NCI-H1048 (cell line): ENCODE measurements around the gene SFRP5.

ENCODE experiments used
- DNase-seq: peaks from one replicate; lab custom pipeline; 2025; lab: John Stamatoyannopoulos, UW

Gene SFRP5, protein sequence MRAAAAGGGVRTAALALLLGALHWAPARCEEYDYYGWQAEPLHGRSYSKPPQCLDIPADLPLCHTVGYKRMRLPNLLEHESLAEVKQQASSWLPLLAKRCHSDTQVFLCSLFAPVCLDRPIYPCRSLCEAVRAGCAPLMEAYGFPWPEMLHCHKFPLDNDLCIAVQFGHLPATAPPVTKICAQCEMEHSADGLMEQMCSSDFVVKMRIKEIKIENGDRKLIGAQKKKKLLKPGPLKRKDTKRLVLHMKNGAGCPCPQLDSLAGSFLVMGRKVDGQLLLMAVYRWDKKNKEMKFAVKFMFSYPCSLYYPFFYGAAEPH

DNA sequence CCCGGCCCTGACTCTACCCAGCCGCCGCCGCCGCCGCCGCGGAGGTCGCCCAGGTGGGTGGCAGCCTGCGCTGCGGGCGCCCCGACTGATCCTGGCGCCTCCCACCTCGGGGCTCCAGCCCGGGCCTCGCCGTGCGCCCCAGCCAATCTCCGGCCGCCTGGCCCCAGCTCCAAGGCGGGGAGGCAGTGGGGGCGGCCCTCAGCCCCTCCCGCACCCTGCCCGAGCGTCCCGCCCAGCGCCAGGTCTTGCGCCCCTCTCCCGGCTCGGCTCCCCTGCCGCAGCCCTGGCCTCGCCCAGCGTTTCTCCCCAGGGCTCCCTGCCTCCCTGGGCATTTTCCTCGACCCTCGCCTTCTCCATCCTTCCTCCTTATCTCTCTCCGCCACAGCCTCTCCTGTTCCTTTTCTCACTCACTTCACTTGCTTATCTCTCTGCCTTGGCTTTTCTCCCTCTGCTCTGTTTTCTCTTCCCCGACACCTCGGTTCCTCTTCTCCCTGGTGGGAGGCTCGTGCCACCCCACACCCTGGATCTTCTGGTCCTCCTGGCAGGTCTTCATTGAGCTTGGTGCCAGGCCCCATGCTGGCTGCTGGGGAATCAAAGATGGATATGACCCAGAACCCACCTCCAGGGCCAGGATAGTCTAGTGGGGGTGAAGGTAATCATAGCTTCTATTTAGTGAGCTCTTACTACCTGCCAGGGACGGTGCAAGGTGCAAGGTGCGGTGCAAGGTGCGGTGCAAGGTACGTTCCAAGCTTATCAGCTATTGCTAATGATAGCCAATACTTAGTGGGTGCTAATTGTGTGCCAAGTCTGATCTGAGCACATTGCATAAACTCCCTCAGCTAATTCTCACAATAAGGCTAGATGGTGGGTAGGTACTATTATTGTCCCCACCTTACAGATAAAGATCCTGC lies at the start of gene SFRP5:
SFRP5 (minus strand) TSS at position 87 of the 911 bp plus-strand sequence. CDS start 166 bp downstream, outside the sequence.
- DNase-seq: no peak

GRCh38 chr10:97820096-97820704 lies 48.4 kb upstream of the SFRP5 start:
- no peak for DNase-seq

GRCh38 chr10:97818572-97818971 lies 46.8 kb upstream of the SFRP5 start:
- no peak for DNase-seq

DNA sequence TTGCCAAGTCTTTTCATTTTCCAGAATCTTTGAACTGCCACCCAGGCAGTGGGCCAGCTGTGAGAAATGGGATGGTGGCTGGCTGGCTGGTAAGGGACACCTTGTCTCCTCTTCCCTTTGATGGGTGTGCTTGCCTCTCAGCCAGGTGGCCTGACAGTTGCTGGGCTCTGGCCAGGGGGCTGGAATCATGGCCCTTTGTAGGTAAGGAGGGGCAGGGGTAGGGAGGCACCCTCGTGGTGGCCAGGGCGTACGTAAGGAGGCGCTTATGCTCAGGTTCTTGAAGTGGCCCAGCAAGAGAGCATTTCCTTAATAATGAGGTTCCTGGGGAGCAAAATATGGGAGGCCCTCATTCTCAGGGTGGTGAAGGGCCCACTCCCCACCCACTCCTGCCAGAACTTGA lies 44.8 kb upstream of the SFRP5 start:
- no peak for DNase-seq

DNA sequence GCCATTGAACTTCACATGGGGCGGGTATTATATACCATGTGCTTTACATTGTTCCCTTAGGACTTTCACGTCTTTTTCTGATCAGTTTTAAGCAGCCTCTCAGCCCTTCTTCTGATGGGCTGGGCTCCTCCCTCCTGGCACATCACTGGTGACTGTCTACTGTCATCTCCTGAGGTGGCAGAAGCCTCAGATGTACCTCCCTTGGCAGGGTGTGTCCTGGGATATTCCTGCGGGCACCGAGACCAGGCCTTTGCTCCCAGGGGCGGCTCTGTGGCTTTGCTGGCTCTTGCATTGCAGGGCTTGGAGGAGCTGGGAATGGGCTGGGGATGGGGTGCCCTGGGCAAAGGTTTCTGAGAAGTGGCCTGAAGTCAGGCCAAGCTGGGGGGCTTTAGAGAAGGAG lies 43.2 kb upstream of the SFRP5 start:
- no peak for DNase-seq

DNA sequence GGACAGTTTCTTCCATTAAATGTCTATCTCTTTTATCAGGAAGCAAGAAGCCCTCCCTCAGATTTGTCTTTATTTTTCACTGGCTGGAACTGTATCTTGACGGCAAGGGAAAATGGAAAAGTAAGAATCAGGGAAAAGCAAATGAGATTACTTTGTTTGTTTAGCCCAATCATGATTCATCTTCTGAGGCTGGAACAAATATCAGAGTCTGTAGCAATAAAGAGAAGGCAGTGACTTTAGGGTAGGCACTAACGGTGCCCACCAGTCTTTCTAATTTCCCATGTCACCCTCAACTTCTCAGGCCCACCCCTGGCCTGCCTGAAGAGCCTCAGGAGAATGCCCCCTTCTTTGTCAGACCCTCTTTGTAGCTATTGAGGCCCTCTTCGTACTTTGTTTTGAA lies 41.5 kb upstream of the SFRP5 start:
- DNase-seq: no peak

GRCh38 chr10:97812696-97813095 lies 40.9 kb upstream of the SFRP5 start:
- no peak for DNase-seq

GRCh38 chr10:97811958-97812357 lies 40.2 kb upstream of the SFRP5 start:
- DNase-seq: no peak

GRCh38 chr10:97810446-97810845 lies 38.6 kb upstream of the SFRP5 start:
- DNase-seq: no peak

- DNase-seq: no peak
Observed at GRCh38 chr10:97805949-97806348, 34.1 kb upstream of the SFRP5 start.

GRCh38 chr10:97805096-97805884 lies 33.5 kb upstream of the SFRP5 start:
- no peak for DNase-seq

GRCh38 chr10:97801422-97801821 lies 29.6 kb upstream of the SFRP5 start:
- DNase-seq: no peak

DNA sequence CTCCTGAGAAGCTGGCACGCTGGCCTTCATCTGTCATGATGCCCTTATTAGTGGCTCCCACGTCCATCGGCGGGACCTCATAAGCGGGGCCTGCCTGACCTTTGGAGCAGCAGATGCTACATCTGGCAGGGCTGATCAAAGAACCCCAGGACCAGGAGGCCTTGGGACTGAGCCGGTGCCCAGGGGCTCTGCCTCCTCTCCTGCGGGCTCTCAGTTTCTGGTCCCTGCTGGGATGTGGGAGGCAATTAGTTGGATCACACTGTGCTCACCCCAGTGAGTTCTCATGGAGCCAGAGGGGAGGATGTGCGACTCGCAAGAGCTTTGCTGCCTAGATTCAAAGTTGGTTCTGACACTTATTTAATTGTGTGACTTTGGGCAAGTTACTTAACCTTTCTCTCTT lies 28.7 kb upstream of the SFRP5 start:
- no peak for DNase-seq

DNA sequence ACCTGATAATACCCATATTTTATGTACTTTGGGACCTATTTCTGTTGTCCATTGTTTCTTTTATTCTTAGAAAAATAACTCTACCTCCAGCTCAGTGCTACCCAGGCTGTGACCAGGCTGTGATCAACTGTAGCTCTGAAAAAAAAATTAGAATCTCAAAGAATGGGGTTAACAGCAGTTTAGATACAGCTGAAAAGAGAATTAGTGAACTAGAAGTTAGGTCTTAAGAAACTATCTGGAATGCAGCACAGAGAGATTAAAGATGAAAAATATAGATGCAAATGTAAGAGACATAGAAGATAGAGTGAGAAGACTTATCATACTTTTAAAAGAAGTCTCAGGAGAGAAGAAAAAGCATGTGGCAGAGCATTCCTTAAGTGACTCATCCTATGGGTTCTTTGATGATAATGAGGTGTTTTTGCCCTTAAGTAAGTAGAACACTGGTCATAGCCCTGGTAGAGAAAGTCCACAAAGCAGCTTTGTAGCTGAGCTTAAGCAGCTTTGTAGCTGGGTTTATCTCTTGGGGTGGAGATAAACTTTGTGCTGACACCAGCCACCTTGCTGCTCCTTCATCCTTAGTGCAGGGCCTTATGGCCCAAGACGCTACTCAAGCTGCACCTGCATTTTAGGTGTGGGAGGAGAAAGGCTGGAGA lies 27.3 kb upstream of the SFRP5 start:
- no peak for DNase-seq

DNA sequence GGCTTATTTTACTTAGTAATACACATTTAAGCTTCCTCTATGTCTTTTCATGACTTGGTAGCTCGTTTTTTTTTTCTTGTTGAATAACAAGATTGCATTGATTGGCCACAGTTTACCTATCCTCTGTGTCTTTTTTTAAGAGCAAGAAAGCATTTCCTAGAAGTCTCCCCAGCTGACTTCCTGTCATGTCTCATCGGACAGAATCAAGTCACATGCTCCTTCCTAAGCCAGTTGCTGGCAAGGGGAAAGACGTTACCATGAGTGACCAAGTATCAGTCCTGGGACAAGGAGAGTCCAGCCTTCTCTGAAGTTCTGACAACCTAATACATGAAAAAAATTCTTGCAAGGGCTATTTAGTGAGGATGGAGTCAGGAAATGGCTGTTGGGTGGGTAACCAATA lies 24.9 kb upstream of the SFRP5 start:
- no peak for DNase-seq

DNA sequence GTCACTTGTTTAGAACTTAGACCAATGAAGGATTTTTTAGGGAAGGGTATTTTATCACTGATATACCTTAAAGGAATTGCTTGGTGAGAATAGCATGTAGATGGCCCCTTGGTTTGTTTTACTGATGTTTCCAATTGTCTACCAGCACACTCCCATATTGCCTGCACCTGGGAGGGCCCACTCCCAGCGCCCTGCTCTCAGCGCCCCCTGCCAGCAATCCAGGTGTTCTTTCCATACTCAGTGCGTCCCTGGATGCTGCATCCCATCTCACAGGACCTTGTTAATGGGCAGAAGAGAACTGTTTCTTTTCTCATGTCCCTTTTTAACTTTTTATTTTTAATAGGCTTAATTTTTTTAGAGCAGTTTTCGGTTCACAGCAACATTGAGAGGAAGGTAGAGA lies 24.1 kb upstream of the SFRP5 start:
- DNase-seq: no peak

GRCh38 chr10:97791824-97792721 lies 20.3 kb upstream of the SFRP5 start:
- no peak for DNase-seq

- DNase-seq: no peak
Observed at GRCh38 chr10:97789770-97790397, 18.1 kb upstream of the SFRP5 start.

DNA sequence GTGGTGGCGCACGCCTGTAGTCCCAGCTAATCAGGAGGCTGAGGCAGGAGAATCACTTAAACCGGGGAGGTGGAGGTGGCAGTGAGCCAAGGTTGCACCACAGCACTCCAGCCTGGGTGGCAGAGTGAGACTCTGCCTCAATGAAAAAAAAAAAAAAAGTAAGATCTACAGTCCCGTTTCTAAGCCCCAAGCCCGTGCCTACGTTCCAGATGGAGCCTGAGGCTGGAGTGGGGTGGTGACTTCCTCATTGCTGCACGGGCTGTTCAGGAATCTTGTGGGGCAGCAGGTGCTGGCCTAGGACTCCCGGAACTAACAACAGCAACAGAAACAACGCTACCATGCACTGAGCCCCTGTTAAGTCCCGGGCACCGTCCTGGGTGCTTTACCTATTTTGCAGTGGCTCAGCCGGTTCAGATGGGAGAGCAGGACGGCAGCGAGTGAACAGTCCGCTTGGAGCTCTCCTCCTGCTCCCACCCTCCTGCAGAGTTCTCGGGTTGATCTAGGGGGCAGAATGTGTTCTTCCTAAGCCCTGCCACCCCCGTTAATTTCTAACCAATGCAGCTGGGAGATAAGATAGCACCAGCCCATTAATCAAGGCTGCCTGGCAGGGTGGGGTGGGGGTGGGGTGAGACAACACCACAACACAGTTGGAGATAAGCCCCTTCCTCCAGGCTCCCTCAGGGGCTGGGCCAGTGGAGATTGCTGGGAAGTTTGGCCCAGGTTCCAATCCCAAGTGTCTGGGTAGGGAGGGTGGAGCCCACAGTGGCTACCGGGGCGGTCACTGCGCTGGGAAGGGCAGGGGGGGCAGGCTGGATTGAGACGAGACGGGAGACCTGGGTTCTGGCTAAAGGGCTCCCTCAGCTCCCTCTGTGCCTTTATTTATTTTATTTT lies 17.0 kb upstream of the SFRP5 start:
- no peak for DNase-seq
